ENCODE results near the gene LMNA.
A peak's percentile ranks its signal among the peaks of the same experiment; 100 is the strongest.

DNA sequence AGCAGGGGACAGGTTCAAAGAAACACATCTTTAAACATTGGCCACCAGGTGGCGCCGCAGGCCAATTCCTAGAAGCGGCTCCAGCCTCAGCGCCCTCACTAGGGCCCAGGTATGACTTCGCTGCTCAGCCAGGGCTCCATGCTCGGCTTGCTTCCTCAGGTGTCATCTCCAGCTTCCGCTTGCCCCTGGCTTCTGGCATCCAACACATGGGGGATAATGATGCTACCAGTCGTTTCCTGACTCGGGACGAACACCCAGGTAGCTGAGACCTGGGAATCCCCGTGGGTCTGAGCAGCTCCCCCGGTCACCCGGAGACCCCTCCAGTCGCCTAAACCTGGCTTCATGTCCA is 23.7 kb upstream of the LMNA start:
- TF ChIP-seq, protein P1, sequence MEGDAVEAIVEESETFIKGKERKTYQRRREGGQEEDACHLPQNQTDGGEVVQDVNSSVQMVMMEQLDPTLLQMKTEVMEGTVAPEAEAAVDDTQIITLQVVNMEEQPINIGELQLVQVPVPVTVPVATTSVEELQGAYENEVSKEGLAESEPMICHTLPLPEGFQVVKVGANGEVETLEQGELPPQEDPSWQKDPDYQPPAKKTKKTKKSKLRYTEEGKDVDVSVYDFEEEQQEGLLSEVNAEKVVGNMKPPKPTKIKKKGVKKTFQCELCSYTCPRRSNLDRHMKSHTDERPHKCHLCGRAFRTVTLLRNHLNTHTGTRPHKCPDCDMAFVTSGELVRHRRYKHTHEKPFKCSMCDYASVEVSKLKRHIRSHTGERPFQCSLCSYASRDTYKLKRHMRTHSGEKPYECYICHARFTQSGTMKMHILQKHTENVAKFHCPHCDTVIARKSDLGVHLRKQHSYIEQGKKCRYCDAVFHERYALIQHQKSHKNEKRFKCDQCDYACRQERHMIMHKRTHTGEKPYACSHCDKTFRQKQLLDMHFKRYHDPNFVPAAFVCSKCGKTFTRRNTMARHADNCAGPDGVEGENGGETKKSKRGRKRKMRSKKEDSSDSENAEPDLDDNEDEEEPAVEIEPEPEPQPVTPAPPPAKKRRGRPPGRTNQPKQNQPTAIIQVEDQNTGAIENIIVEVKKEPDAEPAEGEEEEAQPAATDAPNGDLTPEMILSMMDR (IDR thresholded peaks at IDR 0.05 in 8 of 11, conservative IDR thresholded peaks at IDR 0.05 in 3 of 11) = peak in 7 of 11 experiments; percentile 27 to 88 (median 84)
- no peak for TF ChIP-seq POLR2A (IDR thresholded peaks at IDR 0.05)
- peak; percentile 17 to 55 (median 36) for TF ChIP-seq POLR2AphosphoS5 (IDR thresholded peaks at IDR 0.05)

All from spleen (tissue), 7 donors.